Fibroblast of pulmonary artery (primary cell): Measurements from ENCODE around the gene PSME2.

Experiments used
- DNase-seq: peaks from one replicate; pipeline ENCODE4 v3.0.0-alpha.2; 2010; ENCODE audit warnings: low read depth
- H3K4me3 ChIP-seq: replicated peaks from 2 replicates; pipeline ENCODE4 v1.5.1; 2011; ENCODE audit warnings: low read depth, mild to moderate bottlenecking, control low read depth, low read length, moderate library complexity
- CTCF ChIP-seq: IDR thresholded peaks from 2 replicates; pipeline ENCODE4 v1.5.1; 2011; ENCODE audit warnings: mild to moderate bottlenecking, control low read depth, low read length, inconsistent platforms; ENCODE audit errors: missing control alignments

Gene PSME2

GRCh38 chr14:24189460-24189859 lies 43.0 kb upstream of the PSME2 start:
- H3K4me3 ChIP-seq, result no peak overlapping the region
- no peak for TF ChIP-seq CTCF

GRCh38 chr14:24189059-24189375 lies 42.6 kb upstream of the PSME2 start:
- peak overlapping the region; percentile 80 for H3K4me3 ChIP-seq
- no peak for DNase-seq
- TF ChIP-seq CTCF, result no peak

More at GRCh38 chr14:24189460-24189859, 43.0 kb upstream of the PSME2 start:
- no peak for DNase-seq

GRCh38 chr14:24188251-24189058 lies 42.0 kb upstream of the PSME2 start, which contains the start of gene IPO4:
TSS of gene IPO4 (minus strand) at chr14:24188816. CDS start at chr14:24188787, 29 bp downstream.
- no peak for TF ChIP-seq CTCF
- peak within 1 kb of the TSS; percentile 80 for H3K4me3 ChIP-seq
- peak; percentile 99 for DNase-seq

- peak overlapping the region; percentile 80 for H3K4me3 ChIP-seq
- no peak for DNase-seq
- no peak for TF ChIP-seq CTCF
Measured at GRCh38 chr14:24187539-24187915, 41.1 kb upstream of the PSME2 start.

GRCh38 chr14:24186831-24187538 lies 40.6 kb upstream of the PSME2 start:
- no peak overlapping the region for H3K4me3 ChIP-seq
- DNase-seq, result no peak
- no peak for TF ChIP-seq CTCF

- no peak for DNase-seq
- no peak overlapping the region for H3K4me3 ChIP-seq
- TF ChIP-seq CTCF, result no peak
Measured at GRCh38 chr14:24185741-24186140, 39.3 kb upstream of the PSME2 start.
